DND-41 (cell line): ENCODE data around the gene DDX1.

ENCODE experiments used
- CTCF ChIP-seq: IDR thresholded peaks from 2 replicates; pipeline ENCODE4 v1.5.1; 2012; ENCODE audit warnings: borderline replicate concordance, low read length, moderate library complexity, mild to moderate bottlenecking; ENCODE audit not compliant: poor library complexity, severe bottlenecking; ENCODE audit errors: extremely low read depth
- EZH2 ChIP-seq: IDR thresholded peaks from 3 replicates; pipeline ENCODE4 v1.6.1; 2012; ENCODE audit warnings: borderline replicate concordance, low read depth, mild to moderate bottlenecking, moderate library complexity, low read length, inconsistent platforms; ENCODE audit not compliant: severe bottlenecking

GRCh38 chr2:15593327-15593705 lies 1.6 kb downstream of the DDX1 start:
- TF ChIP-seq CTCF = no peak
- no peak for TF ChIP-seq EZH2
